Lower leg skin (tissue), 3 donors: ENCODE measurements around the gene OSTM1.

Source experiments
- CTCF ChIP-seq, 3 donors: fragments of 450-650 bp; IDR thresholded peaks; one replicate each; pipeline ENCODE4 v1.5.1; 2016; ENCODE audit warnings: antibody characterized with exemption in 3 of 3, mild to moderate bottlenecking in 3 of 3, moderate library complexity in 2 of 3
- POLR2A ChIP-seq, 2 donors: fragments of 450-650 bp; IDR thresholded peaks; one replicate each; pipeline ENCODE4 v1.6.1; 2016 to 2017; ENCODE audit warnings: antibody characterized with exemption in 2 of 2, mild to moderate bottlenecking in 1 of 2, moderate library complexity in 1 of 2

- TF ChIP-seq CTCF (IDR thresholded peaks at IDR 0.05) (no peak), POLR2A (IDR thresholded peaks at IDR 0.05) (no peak)
Observed at GRCh38 chr6:108106261-108106660, 31.7 kb upstream of the OSTM1 start.
